Measurements from ENCODE around the gene NT5DC2.

GRCh38 chr3:52528586-52529375 lies 4.9 kb downstream of the NT5DC2 start:
- TF ChIP-seq POLR2A (IDR thresholded peaks at IDR 0.05; ENCODE audit: low read depth, low read length) (no peak), POLR2AphosphoS5 (IDR thresholded peaks at IDR 0.05; ENCODE audit: low read depth, low read length) (no peak), TAF1 (IDR thresholded peaks at IDR 0.05; ENCODE audit: borderline replicate concordance, low read depth, low read length) (no peak)
